Heart right ventricle (tissue), 16 donors: ENCODE results near the gene FHAD1. TPM values are rescaled to one million over a fixed set of nuclear protein-coding genes. Genes with fewer than 3 reads are reported as not detected.

Experiments
- ATAC-seq, 8 donors: fragments of 200-7000 bp; cut with Tn5 transposase; one replicate each; pipeline ENCODE4 v1.9.1; 2020; ENCODE audit warnings: mild to moderate bottlenecking in 8 of 8, moderate library complexity in 8 of 8, moderate number of reproducible peaks in 1 of 8
- DNase-seq, 2 donors: peaks; one replicate each; pipeline ENCODE4 v3.0.0-alpha.2; 2020
- H3K27ac ChIP-seq, 10 donors: fragments of 200-600 bp; sonication (generic) in 2 of 10; one replicate each; pipeline versions ENCODE4 v1.5.0 to v1.8.0; 2020 to 2022; ENCODE audit warnings: mild to moderate bottlenecking in 3 of 10
- H3K27me3 ChIP-seq, 7 donors: fragments of 200-600 bp; one replicate each; pipeline ENCODE4 v1.8.0; 2021 to 2022; ENCODE audit warnings: mild to moderate bottlenecking in 2 of 7
- H3K36me3 ChIP-seq, 9 donors: fragments of 200-600 bp; sonication (generic) in 1 of 9; one replicate each; pipeline versions ENCODE4 v1.5.0 to v1.8.0; 2020 to 2022; ENCODE audit warnings: mild to moderate bottlenecking in 2 of 9
- H3K4me1 ChIP-seq, 9 donors: fragments of 200-600 bp; sonication (generic) in 1 of 9; one replicate each; pipeline versions ENCODE4 v1.5.0 to v1.8.0; 2020 to 2022; ENCODE audit warnings: mild to moderate bottlenecking in 4 of 9
- H3K4me3 ChIP-seq, 10 donors: fragments of 200-600 bp; sonication (generic) in 2 of 10; one replicate each; pipeline versions ENCODE4 v1.5.0 to v1.8.0; 2020 to 2022; ENCODE audit warnings: mild to moderate bottlenecking in 7 of 10, moderate library complexity in 2 of 10
- H3K9me3 ChIP-seq, 11 donors: fragments of 200-600 bp in 10 of 11; sonication (generic) in 2 of 11; one replicate each; pipeline versions ENCODE4 v1.5.0 to v1.8.0; 2013 to 2022; ENCODE audit warnings: mild to moderate bottlenecking in 2 of 11, control low read depth in 1 of 11, moderate library complexity in 1 of 11
- CTCF ChIP-seq, 9 donors: fragments of 200-600 bp; sonication (generic) in 2 of 9; IDR thresholded peaks; one replicate each; pipeline versions ENCODE4 v1.5.0 to v1.8.0; 2021 to 2022; ENCODE audit warnings: antibody characterized with exemption in 9 of 9, mild to moderate bottlenecking in 5 of 9, moderate library complexity in 1 of 9
- WGBS, 2 donors: extraction: QIAGEN DNeasy Blood & Tissue Kit; methylation state at CpG; one replicate each; pipeline ENCODE4 v1.1.7; 2013; ENCODE audit warnings: inconsistent platforms in 1 of 2; 5-methylcytosine and 5-hydroxymethylcytosine counted together
- intact Hi-C, 10 donors: fragments of 100-400 bp; cut with DNase I; formaldehyde crosslinking; loops; one replicate each; pipeline versions ENCODE4 v1.11.1 to v1.14.2; 2022
- polyA plus RNA-seq, 2 donors: library from polyadenylated mRNA; stranded (reverse); fragments of 200-250 nt; gene quantifications; one replicate each; pipeline ENCODE4 v1.2.3, GENCODE V29; 2013
- total RNA-seq, 10 donors: library from RNA; stranded (reverse); fragmentation: NEBNext Ultra II Directional in 3 of 10; extraction: Animal tissue kit (Norgen Biotek cat#: 25700) in 3 of 10; gene quantifications; one replicate each; pipeline versions ENCODE4 v1.2.1 to v1.2.4, GENCODE V29; 2021 to 2023
- donor health status: Arrhythmogenic right ventricular cardiomyopathy.
- donor health status: ischemic (EF 13 %, LVEDD 7.1; RV severe dilation, severe dysfunction).
- donor health status: healthy with polysubstance abuse.
- donor health status: DM: no; HTN: yes; CAD: no.
- donor health status: DM: no; HTN: no; CAD: no.
- donor health status: ischemic (EF 25% LVEDD 6.9; RV normal size, moderate dysfunction).
- donor health status: ischemic (EF 25% LVEDD 5.7; RV mildly dilated, moderate dysfunction).
- donor health status: healthy.
- donor health status: DM: yes; HTN: yes; CAD: no.
- donor health status: Ischemic cardiomyopathy.
- donor health status: ischemic (EF 35%, LVEDD 5.7; RV mildly dilated, moderate dysfunction).
- donor health status: nonischemic (EF 11% LVEDD 7.7; RV severe dilation, severe dysfunction).
- donor health status: DM: yes; HTN: yes; CAD: no.
- donor health status: PGD.
- donor health status: ischemic (EF 29% LVEDD 5.4; RV normal size, mild dysfunction).
- donor health status: nonischemic (EF 23%, LVEDD 6.1; RV moderate dilation, normal function).

The FHAD1 gene
- total and polyA plus RNA-seq, 12 donors, result 0.06 to 1.0 (median 0.12) TPM; not detected in 5

GRCh38 chr1:15279576-15280230, 32.7 kb downstream of the FHAD1 start:
- Histone ChIP-seq H3K27ac (no peak overlapping the region), H3K4me1 (peaks cover 0 to 17% (median 0%) of the 10 kb centered on the region in 9 donors), H3K4me3 (no peak overlapping the region), H3K27me3 (no peaks in the 10 kb centered on the region), H3K36me3 (no peaks in the 10 kb centered on the region), H3K9me3 (no peaks in the 10 kb centered on the region)
- 84 to 91% methylated on average over 10 of the region's 10 CpGs for WGBS, 2 donors
- ATAC-seq (no peak), DNase-seq (no peak)
- no peak for TF ChIP-seq CTCF (IDR thresholded peaks at IDR 0.05)
- intact Hi-C loops, result loop anchor here in 2 of 10 donors (5.0 kb wide), 2 partner anchors 137 to 152 kb away; no protein-coding TSS in a partner anchor

GRCh38 chr1:15280416-15280815, 33.4 kb downstream of the FHAD1 start:
- H3K4me3 ChIP-seq, result no peak overlapping the region
- H3K9me3 ChIP-seq, result no peaks in the 10 kb centered on the region
- peaks cover 0 to 2% (median 0%) of the 10 kb centered on the region in 7 donors for H3K27me3 ChIP-seq
- no peak for DNase-seq
- 80 to 87% methylated on average over 10 of the region's 10 CpGs for WGBS, 2 donors
- no peak for TF ChIP-seq CTCF (IDR thresholded peaks at IDR 0.05)
- H3K4me1 ChIP-seq, result peaks cover 0 to 17% (median 0%) of the 10 kb centered on the region in 9 donors
- no peak for ATAC-seq
- H3K27ac ChIP-seq, result no peak overlapping the region
- intact Hi-C loops, result no loop called here
- no peaks in the 10 kb centered on the region for H3K36me3 ChIP-seq

GRCh38 chr1:15282038-15282437, 35.0 kb downstream of the FHAD1 start:
- Histone ChIP-seq H3K4me1 (peaks cover 0 to 17% (median 0%) of the 10 kb centered on the region in 9 donors), H3K27ac (peak overlapping the region in 5 of 10 donors; percentile 4 to 74 (median 72)), H3K27me3 (peaks cover 0 to 8% (median 0%) of the 10 kb centered on the region in 7 donors), H3K4me3 (no peak overlapping the region), H3K9me3 (peaks cover 0 to 1% (median 0%) of the 10 kb centered on the region in 11 donors), H3K36me3 (no peaks in the 10 kb centered on the region)
- TF ChIP-seq CTCF (IDR thresholded peaks at IDR 0.05), result no peak
- no peak for DNase-seq
- 64 to 68% methylated on average over 2 of the region's 2 CpGs for WGBS, 2 donors
- intact Hi-C loops, result no loop called here
- ATAC-seq, result peak in 5 of 8 donors; percentile 32 to 69 (median 54)

GRCh38 chr1:15282810-15283474, 35.9 kb downstream of the FHAD1 start:
- Histone ChIP-seq H3K4me1 (peaks cover 0 to 17% (median 0%) of the 10 kb centered on the region in 9 donors), H3K36me3 (no peaks in the 10 kb centered on the region), H3K4me3 (no peak overlapping the region), H3K27ac (peak overlapping the region in 9 of 10 donors; percentile 27 to 74 (median 59)), H3K27me3 (peaks cover 0 to 8% (median 0%) of the 10 kb centered on the region in 7 donors), H3K9me3 (peaks cover 0 to 6% (median 0%) of the 10 kb centered on the region in 11 donors)
- no peak for TF ChIP-seq CTCF (IDR thresholded peaks at IDR 0.05)
- peak in 1 of 2 donors; percentile 44 for DNase-seq
- 77 to 78% methylated on average over 7 of the region's 7 CpGs for WGBS, 2 donors
- ATAC-seq, result peak; percentile 73 to 94 (median 86)
- intact Hi-C loops, result no loop called here
